ENCODE results near the gene OR2V2. TPM values are rescaled to one million over a fixed set of nuclear protein-coding genes. Genes with fewer than 3 reads are reported as not detected.
A peak's percentile ranks its signal among the peaks of the same experiment; 100 is the strongest.
"Not testable (repeated sequence)": the region's sequence is repeated elsewhere in the genome, so short reads cannot be mapped to it uniquely, and the experiment has no call there.

OR2V2 gene
- total and polyA plus RNA-seq, 4 donors: not detected

DNA sequence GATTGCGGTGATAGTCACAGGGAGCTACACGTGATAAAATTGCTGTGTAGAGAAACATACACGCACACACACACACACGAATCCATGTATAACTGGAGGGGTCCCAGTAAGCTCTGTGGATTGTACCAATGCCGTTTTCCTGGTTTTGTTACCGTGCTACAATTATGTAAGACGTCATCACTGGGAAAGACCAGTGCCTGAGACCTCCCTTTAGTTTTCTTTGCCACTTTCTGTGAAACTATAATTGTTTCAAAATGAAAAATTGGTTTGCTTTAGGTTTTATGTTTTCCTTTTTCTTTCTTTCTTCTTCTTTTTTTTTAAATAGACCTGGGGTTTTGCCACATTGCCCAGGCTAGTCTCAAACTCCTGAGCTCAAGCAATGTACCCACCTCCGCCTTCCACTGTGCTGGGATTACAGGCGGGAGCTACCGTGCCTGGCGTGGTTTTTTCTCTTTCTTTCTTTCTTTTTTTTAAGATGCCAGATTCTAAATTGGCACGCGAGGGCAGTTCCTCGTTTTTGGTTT, 21.3 kb downstream of the OR2V2 start:
- no peaks in the 10 kb centered on the region for H3K36me3 ChIP-seq (ENCODE audit: control insufficient read depth in 4 of 4, insufficient read depth in 3 of 4, low read depth in 1 of 4, low read length in 3 of 4)
- TF ChIP-seq, protein P1, sequence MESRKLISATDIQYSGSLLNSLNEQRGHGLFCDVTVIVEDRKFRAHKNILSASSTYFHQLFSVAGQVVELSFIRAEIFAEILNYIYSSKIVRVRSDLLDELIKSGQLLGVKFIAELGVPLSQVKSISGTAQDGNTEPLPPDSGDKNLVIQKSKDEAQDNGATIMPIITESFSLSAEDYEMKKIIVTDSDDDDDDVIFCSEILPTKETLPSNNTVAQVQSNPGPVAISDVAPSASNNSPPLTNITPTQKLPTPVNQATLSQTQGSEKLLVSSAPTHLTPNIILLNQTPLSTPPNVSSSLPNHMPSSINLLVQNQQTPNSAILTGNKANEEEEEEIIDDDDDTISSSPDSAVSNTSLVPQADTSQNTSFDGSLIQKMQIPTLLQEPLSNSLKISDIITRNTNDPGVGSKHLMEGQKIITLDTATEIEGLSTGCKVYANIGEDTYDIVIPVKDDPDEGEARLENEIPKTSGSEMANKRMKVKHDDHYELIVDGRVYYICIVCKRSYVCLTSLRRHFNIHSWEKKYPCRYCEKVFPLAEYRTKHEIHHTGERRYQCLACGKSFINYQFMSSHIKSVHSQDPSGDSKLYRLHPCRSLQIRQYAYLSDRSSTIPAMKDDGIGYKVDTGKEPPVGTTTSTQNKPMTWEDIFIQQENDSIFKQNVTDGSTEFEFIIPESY (IDR thresholded peaks at IDR 0.05): no peak
- TF ChIP-seq, protein P2, sequence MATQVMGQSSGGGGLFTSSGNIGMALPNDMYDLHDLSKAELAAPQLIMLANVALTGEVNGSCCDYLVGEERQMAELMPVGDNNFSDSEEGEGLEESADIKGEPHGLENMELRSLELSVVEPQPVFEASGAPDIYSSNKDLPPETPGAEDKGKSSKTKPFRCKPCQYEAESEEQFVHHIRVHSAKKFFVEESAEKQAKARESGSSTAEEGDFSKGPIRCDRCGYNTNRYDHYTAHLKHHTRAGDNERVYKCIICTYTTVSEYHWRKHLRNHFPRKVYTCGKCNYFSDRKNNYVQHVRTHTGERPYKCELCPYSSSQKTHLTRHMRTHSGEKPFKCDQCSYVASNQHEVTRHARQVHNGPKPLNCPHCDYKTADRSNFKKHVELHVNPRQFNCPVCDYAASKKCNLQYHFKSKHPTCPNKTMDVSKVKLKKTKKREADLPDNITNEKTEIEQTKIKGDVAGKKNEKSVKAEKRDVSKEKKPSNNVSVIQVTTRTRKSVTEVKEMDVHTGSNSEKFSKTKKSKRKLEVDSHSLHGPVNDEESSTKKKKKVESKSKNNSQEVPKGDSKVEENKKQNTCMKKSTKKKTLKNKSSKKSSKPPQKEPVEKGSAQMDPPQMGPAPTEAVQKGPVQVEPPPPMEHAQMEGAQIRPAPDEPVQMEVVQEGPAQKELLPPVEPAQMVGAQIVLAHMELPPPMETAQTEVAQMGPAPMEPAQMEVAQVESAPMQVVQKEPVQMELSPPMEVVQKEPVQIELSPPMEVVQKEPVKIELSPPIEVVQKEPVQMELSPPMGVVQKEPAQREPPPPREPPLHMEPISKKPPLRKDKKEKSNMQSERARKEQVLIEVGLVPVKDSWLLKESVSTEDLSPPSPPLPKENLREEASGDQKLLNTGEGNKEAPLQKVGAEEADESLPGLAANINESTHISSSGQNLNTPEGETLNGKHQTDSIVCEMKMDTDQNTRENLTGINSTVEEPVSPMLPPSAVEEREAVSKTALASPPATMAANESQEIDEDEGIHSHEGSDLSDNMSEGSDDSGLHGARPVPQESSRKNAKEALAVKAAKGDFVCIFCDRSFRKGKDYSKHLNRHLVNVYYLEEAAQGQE (IDR thresholded peaks at IDR 0.05): no peak
- TF ChIP-seq HNF4G (IDR thresholded peaks at IDR 0.05): no peak
- no peak for TF ChIP-seq YY1 (IDR thresholded peaks at IDR 0.05)
- no peak for TF ChIP-seq RAD21 (IDR thresholded peaks at IDR 0.05)
- no peak for TF ChIP-seq NR2F2 (IDR thresholded peaks at IDR 0.05)
- no peak for TF ChIP-seq TAF1 (conservative IDR thresholded peaks at IDR 0.05)
- TF ChIP-seq, protein P3, sequence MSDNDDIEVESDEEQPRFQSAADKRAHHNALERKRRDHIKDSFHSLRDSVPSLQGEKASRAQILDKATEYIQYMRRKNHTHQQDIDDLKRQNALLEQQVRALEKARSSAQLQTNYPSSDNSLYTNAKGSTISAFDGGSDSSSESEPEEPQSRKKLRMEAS (IDR thresholded peaks at IDR 0.05): no peak
- TF ChIP-seq, protein P4, sequence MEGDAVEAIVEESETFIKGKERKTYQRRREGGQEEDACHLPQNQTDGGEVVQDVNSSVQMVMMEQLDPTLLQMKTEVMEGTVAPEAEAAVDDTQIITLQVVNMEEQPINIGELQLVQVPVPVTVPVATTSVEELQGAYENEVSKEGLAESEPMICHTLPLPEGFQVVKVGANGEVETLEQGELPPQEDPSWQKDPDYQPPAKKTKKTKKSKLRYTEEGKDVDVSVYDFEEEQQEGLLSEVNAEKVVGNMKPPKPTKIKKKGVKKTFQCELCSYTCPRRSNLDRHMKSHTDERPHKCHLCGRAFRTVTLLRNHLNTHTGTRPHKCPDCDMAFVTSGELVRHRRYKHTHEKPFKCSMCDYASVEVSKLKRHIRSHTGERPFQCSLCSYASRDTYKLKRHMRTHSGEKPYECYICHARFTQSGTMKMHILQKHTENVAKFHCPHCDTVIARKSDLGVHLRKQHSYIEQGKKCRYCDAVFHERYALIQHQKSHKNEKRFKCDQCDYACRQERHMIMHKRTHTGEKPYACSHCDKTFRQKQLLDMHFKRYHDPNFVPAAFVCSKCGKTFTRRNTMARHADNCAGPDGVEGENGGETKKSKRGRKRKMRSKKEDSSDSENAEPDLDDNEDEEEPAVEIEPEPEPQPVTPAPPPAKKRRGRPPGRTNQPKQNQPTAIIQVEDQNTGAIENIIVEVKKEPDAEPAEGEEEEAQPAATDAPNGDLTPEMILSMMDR (IDR thresholded peaks at IDR 0.05; ENCODE audit: low read depth, low read length, missing input control): no peak
- no peak for TF ChIP-seq RXRA (IDR thresholded peaks at IDR 0.05)
- no peaks in the 10 kb centered on the region for H3K9me3 ChIP-seq (ENCODE audit: control insufficient read depth in 4 of 4, low read length in 3 of 4)
- DNase-seq (ENCODE audit: low spot score): no peak
- 31% methylated on average over 14 of the region's 14 CpGs for WGBS
- H3K4me3 ChIP-seq (ENCODE audit: low read depth in 1 of 3, low read length in 3 of 3): no peak overlapping the region
- H3K4me1 ChIP-seq (ENCODE audit: control insufficient read depth in 4 of 4, insufficient read depth in 4 of 4, low read length in 3 of 4): peaks cover 0 to 3% (median 0%) of the 10 kb centered on the region in 4 donors
- H3K27ac ChIP-seq (ENCODE audit: low read depth in 1 of 2, low read length in 2 of 2): no peak overlapping the region
- peaks cover 4 to 21% (median 12%) of the 10 kb centered on the region in 4 donors for H3K27me3 ChIP-seq (ENCODE audit: control insufficient read depth in 4 of 4, insufficient read depth in 4 of 4, low read length in 3 of 4)
- H3K9ac ChIP-seq (ENCODE audit: low read depth in 1 of 2, low read length in 2 of 2): no peak overlapping the region

DNA sequence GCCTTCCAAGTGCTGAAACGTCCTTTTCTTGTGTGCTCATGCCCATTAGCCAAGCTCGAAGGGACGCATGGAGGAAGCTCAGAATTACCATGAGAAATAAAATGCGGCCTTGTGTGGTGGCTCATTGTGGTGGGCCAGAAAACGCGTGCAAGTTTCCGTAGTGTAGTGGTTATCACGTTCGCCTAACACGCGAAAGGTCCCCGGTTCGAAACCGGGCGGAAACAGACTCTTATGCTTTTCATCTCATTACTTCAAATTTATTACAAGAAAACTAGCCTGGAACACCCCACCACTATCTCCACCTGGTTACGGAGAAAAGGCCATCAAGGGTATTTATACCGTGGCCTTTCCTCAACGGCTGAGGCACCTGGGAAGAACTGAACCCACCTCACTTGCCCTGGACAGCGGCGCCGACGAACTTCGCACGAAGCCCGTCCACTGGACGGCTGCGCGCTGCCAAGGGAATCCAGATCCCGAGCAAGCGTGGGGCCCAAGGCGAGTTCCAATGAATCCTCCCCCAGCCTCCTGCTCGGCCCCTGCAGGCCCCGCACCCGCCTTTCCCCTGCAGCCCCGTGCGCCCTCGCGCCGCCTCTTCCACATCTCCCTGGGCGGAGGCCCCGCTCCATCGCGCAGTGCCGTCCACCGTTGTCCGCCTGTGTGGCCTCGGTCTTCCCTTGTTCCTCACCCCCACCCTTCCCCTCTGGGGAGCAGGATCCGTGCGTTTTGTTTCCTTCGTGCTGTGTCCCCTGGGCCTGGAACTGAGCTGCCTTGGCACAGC, 22.3 kb downstream of the OR2V2 start:
- H3K9ac ChIP-seq (ENCODE audit: low read depth in 1 of 2, low read length in 2 of 2); H3K9me3 ChIP-seq (ENCODE audit: control insufficient read depth in 4 of 4, low read length in 3 of 4); H3K4me3 ChIP-seq (ENCODE audit: low read depth in 1 of 3, low read length in 3 of 3); H3K27ac ChIP-seq (ENCODE audit: low read depth in 1 of 2, low read length in 2 of 2); H3K4me1 ChIP-seq (ENCODE audit: control insufficient read depth in 4 of 4, insufficient read depth in 4 of 4, low read length in 3 of 4); H3K36me3 ChIP-seq (ENCODE audit: control insufficient read depth in 4 of 4, insufficient read depth in 3 of 4, low read depth in 1 of 4, low read length in 3 of 4): not testable (repeated sequence)
- 9% methylated on average over 50 of the region's 50 CpGs for WGBS
- peaks cover 4 to 19% (median 12%) of the 10 kb centered on the region in 4 donors for H3K27me3 ChIP-seq (ENCODE audit: control insufficient read depth in 4 of 4, insufficient read depth in 4 of 4, low read length in 3 of 4)
- peak; percentile 83 for DNase-seq (ENCODE audit: low spot score)

All from liver (tissue), 9 donors.